GM12878 (cell line): ENCODE results near the gene CDCA5. TPM values are rescaled to one million over a fixed set of nuclear protein-coding genes. Genes with fewer than 3 reads are reported as not detected.

Experiments used
- BCL3 ChIP-seq: IDR thresholded peaks from 2 replicates; pipeline ENCODE4 v1.6.1; 2011; ENCODE audit warnings: borderline replicate concordance, low read depth, mild to moderate bottlenecking, moderate library complexity, low read length; ENCODE audit not compliant: insufficient read depth, poor library complexity, severe bottlenecking
- CTCF ChIP-seq, 3 experiments: IDR thresholded peaks in 2 of 3; conservative IDR thresholded peaks in 1 of 3; 2 replicates each; pipeline ENCODE4 v1.5.1; 2011; ENCODE audit warnings: low read depth in 3 of 3, low read length in 3 of 3, mild to moderate bottlenecking in 3 of 3, control low read depth in 2 of 3, moderate library complexity in 2 of 3, inconsistent platforms in 1 of 3, mixed read lengths in 1 of 3; ENCODE audit not compliant: control insufficient read depth in 2 of 3, insufficient read depth in 1 of 3; ENCODE audit errors: extremely low read depth in 1 of 3
- EED ChIP-seq: sonication (generic); IDR thresholded peaks from 2 replicates; pipeline ENCODE4 v1.6.1; 2016; ENCODE audit warnings: antibody characterized with exemption, low read depth
- EGR1 ChIP-seq, 2 experiments: IDR thresholded peaks; 1 replicate in 1 of 2; 2 replicates in 1 of 2; pipeline ENCODE4 v1.6.1; 2011 to 2012; ENCODE audit warnings: low read depth in 2 of 2, low read length in 2 of 2, borderline replicate concordance in 1 of 2, mild to moderate bottlenecking in 1 of 2, moderate library complexity in 1 of 2
- ELK1 ChIP-seq: IDR thresholded peaks from 2 replicates; pipeline ENCODE4 v1.6.1; 2012; ENCODE audit warnings: low read depth, low read length, improper control_type of control experiment
- EP300 ChIP-seq, 2 experiments: fragments of 150-350 bp in 1 of 2; IDR thresholded peaks; 2 replicates each; pipeline ENCODE4 v1.6.1; 2011 to 2012; ENCODE audit warnings: low read depth in 2 of 2, low read length in 2 of 2, borderline replicate concordance in 1 of 2, improper control_type of control experiment in 1 of 2, inconsistent platforms in 1 of 2; ENCODE audit not compliant: control insufficient read depth in 1 of 2
- ETV6 ChIP-seq, 2 experiments: fragments of 450-650 bp in 1 of 2; IDR thresholded peaks in 1 of 2; conservative IDR thresholded peaks in 1 of 2; 2 replicates each; pipeline ENCODE4 v1.6.1; 2014; ENCODE audit warnings: antibody characterized with exemption in 1 of 2, borderline replicate concordance in 1 of 2, low read depth in 1 of 2, mild to moderate bottlenecking in 1 of 2, moderate library complexity in 1 of 2
- FOXM1 ChIP-seq: IDR thresholded peaks from 2 replicates; pipeline ENCODE4 v1.6.1; 2012; ENCODE audit warnings: low read depth, mild to moderate bottlenecking, inconsistent platforms, low read length, moderate library complexity
- GABPA ChIP-seq: IDR thresholded peaks from 2 replicates; pipeline ENCODE4 v1.6.1; 2014; ENCODE audit warnings: antibody characterized with exemption, low read depth, mild to moderate bottlenecking, inconsistent platforms
- IKZF2 ChIP-seq, 2 experiments: fragments of 450-650 bp; IDR thresholded peaks; 2 replicates each; pipeline ENCODE4 v1.6.1; 2017; ENCODE audit warnings: mild to moderate bottlenecking in 2 of 2, moderate library complexity in 2 of 2
- LARP7 ChIP-seq: fragments of 450-650 bp; IDR thresholded peaks from 2 replicates; pipeline ENCODE4 v1.6.1; 2017; ENCODE audit warnings: mild to moderate bottlenecking
- MAX ChIP-seq: IDR thresholded peaks from 2 replicates; pipeline ENCODE4 v1.6.1; 2012; ENCODE audit warnings: low read depth, low read length, improper control_type of control experiment
- MYB ChIP-seq: fragments of 150-350 bp; IDR thresholded peaks from 2 replicates; pipeline ENCODE4 v1.6.1; 2014; ENCODE audit warnings: mild to moderate bottlenecking, low read depth, low read length, borderline replicate concordance
- NFIC ChIP-seq: IDR thresholded peaks from 2 replicates; pipeline ENCODE4 v1.6.1; 2012; ENCODE audit warnings: low read depth, mild to moderate bottlenecking, inconsistent platforms, low read length, moderate library complexity
- PML ChIP-seq: IDR thresholded peaks from 2 replicates; pipeline ENCODE4 v1.6.1; 2012; ENCODE audit warnings: low read length, inconsistent platforms
- POU2F2 ChIP-seq: IDR thresholded peaks from 3 replicates; pipeline ENCODE4 v1.6.1; 2011; ENCODE audit warnings: low read depth, mild to moderate bottlenecking, low read length, borderline replicate concordance
- RAD51 ChIP-seq: fragments of 450-650 bp; IDR thresholded peaks from 2 replicates; pipeline ENCODE4 v1.6.1; 2016; ENCODE audit warnings: moderate library complexity, mild to moderate bottlenecking, inconsistent platforms
- ZBTB11 ChIP-seq: fragments of 450-650 bp; formaldehyde crosslinking; IDR thresholded peaks from 2 replicates; pipeline ENCODE4 v1.5.0; 2022; ENCODE audit warnings: mild to moderate bottlenecking, missing genetic modification characterization
- ZNF274 ChIP-seq: IDR thresholded peaks from one replicate; pipeline ENCODE4 v1.8.0; 2011; ENCODE audit not compliant: insufficient read length, insufficient read depth
- polyA plus RNA-seq, 11 experiments: library from polyadenylated mRNA; depleted of rRNA in 4 of 11; unstranded in 6 of 11; stranded (reverse) in 5 of 11; fragments of >200 nt; fragmentation: Nextera tagmentation in 4 of 11; fragmentation: Illumina TruSeq in 1 of 11; extraction: Ambion mirVana in 4 of 11; extraction: Trizol in 1 of 11; gene quantifications; 1 replicate in 1 of 11; 2 replicates in 10 of 11; pipeline versions ENCODE4 v1.2.1 to v1.2.3, GENCODE V29; 2011 to 2016; ENCODE audit warnings: inconsistent platforms in 2 of 11, missing spikeins in 2 of 11, low read depth in 1 of 11
- total RNA-seq, 4 experiments: library from RNA; depleted of rRNA in 3 of 4; stranded (reverse); fragments of >200 nt in 3 of 4; fragmentation: Illumina TruSeq in 1 of 4; extraction: Trizol in 1 of 4; gene quantifications; 2 replicates each; pipeline versions ENCODE4 v1.2.1 to v1.2.3, GENCODE V29; 2013 to 2021

CDCA5 gene
- total and polyA plus RNA-seq, 10 of the 15 experiments (the other 5 are each of a cell fraction or from before 2014, with no cell fraction given), result 21.2 to 107 (median 64.9) TPM

GRCh38 chr11:65083834-65084597 is at the start of gene CDCA5, which contains the start of gene ZFPL1 (continued):
- TF ChIP-seq CTCF (IDR thresholded peaks at IDR 0.05 in 2 of 3, conservative IDR thresholded peaks at IDR 0.05 in 1 of 3; ENCODE audit: control insufficient read depth in 2 of 3, extremely low read depth in 1 of 3, insufficient read depth in 1 of 3, low read depth in 3 of 3, low read length in 3 of 3), result no peak
- 0 out of 2 replicates have a peak, but pooled peaks have one; percentile 32 for TF ChIP-seq MYB
- TF ChIP-seq NFIC, result no peak
- no peak for TF ChIP-seq FOXM1
- TF ChIP-seq BCL3, result no peak
- no peak for TF ChIP-seq ZNF274
- TF ChIP-seq ETV6 (conservative IDR thresholded peaks at IDR 0.05 in 1 of 2, IDR thresholded peaks at IDR 0.05 in 1 of 2; ENCODE audit: borderline replicate concordance in 1 of 2, low read depth in 1 of 2), result peak in 1 of 2 experiments; percentile 40; a peak in 2 of 4 replicates
- no peak for TF ChIP-seq IKZF2 (IDR thresholded peaks at IDR 0.05)
- peak; percentile 94 for TF ChIP-seq MAX
- TF ChIP-seq EGR1 (IDR thresholded peaks at IDR 0.05; ENCODE audit: borderline replicate concordance in 1 of 2, low read depth in 2 of 2, low read length in 2 of 2), result peak; percentile 31 to 56; a peak in 2 of 3 replicates
- TF ChIP-seq RAD51, result no peak
- peak; percentile 19; the same call in 1 of the 2 replicates for TF ChIP-seq EED
- peak in 1 of 2 experiments; percentile 22; a peak in 1 of 4 replicates for TF ChIP-seq EP300 (IDR thresholded peaks at IDR 0.05; ENCODE audit: borderline replicate concordance in 1 of 2, control insufficient read depth in 1 of 2, low read depth in 2 of 2, low read length in 2 of 2)
- TF ChIP-seq PML, result peak; percentile 44
- peak; percentile 38; the same call in 2 of the 3 replicates for TF ChIP-seq POU2F2
- TF ChIP-seq ZBTB11 (CRISPR knock-in tag), result peak; percentile 45; the same call in 1 of the 2 replicates
- peak; percentile 58; the same call in 1 of the 2 replicates for TF ChIP-seq LARP7
- peak; percentile 68 for TF ChIP-seq ELK1
- peak; percentile 97 for TF ChIP-seq GABPA
